Measurements from ENCODE around the gene LCOR.
A peak's percentile ranks its signal among the peaks of the same experiment; 100 is the strongest.
"Not testable (repeated sequence)": the region's sequence is repeated elsewhere in the genome, so short reads cannot be mapped to it uniquely, and the experiment has no call there.

Gene LCOR

DNA sequence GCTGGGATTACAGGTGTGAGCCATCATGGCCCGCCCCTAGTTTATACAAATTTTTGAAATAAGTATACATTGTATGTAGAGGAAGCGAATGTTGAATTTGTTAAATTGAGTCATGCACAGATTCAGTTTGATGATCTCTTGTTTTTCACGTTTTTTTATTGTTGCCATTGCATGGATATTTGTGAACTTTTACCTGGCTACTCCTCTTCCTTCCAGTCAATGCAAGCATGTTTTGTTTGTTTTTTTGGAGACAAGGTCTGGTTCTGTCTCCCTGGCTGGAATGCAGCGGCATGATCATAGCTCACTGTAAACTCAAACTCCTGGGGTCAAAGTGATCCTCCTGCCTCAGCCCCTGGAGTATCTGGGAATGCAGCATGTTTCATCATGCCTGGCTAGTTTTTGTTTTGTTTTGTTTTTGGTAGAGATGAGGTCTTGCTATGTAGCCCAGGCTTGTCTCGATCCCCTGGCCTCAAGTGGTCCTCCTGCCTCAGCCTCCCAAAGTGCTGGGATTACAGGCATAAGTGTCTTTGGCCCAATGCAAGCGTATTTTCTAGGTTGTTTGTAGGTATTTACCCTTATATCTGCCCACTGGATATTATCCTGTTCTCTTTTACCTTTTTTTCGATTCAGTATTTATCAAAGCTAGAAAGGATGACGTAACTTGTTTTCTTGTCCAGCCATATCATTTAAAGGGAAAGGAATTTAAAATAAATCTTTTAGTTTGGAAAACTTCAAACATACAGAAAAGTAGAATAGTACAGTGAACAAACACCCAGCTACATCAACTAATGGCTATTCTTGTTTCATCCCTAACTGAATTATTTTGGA lies 11.0 kb downstream of the LCOR start:
- Histone ChIP-seq H3K36me3 (ENCODE audit: control insufficient read depth in 1 of 2, insufficient read depth in 2 of 2, low read length in 2 of 2) (no peaks in the 10 kb centered on the region), H3K9me3 (ENCODE audit: control insufficient read depth in 1 of 2, low read length in 2 of 2) (no peaks in the 10 kb centered on the region), H3K27ac (ENCODE audit: low read length) (no peak overlapping the region), H3K4me1 (ENCODE audit: control insufficient read depth in 1 of 2, insufficient read depth in 2 of 2, low read length in 2 of 2) (peaks cover 0 to 22% of the 10 kb centered on the region in 2 donors), H3K27me3 (ENCODE audit: low read depth, low read length) (no peaks in the 10 kb centered on the region), H3K4me3 (ENCODE audit: low read depth in 1 of 2, low read length in 2 of 2) (no peak overlapping the region)

DNA sequence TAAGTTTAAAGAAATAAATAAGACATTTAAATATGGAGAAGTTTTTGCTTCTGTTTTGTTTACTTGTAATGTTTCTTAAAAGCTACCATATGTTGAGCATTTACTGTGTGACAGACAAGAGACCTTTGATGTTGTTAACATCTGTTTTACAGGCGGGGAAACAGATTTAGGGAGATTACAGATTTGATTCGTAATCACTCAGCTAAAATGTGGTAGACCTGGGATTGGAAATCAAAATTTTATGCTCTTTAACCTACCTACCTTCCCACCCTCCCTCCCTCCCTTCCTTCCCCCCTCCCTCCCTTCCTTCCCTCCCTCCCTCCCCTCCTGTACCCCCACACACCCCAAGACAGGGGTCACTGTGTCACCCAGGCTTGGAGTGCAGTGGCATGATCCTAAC lies 11.7 kb downstream of the LCOR start:
- Histone ChIP-seq H3K4me3 (ENCODE audit: low read depth in 1 of 2, low read length in 2 of 2) (no peak overlapping the region), H3K4me1 (ENCODE audit: control insufficient read depth in 1 of 2, insufficient read depth in 2 of 2, low read length in 2 of 2) (peaks cover 0 to 17% of the 10 kb centered on the region in 2 donors), H3K9me3 (ENCODE audit: control insufficient read depth in 1 of 2, low read length in 2 of 2) (no peaks in the 10 kb centered on the region), H3K27me3 (ENCODE audit: low read depth, low read length) (no peaks in the 10 kb centered on the region), H3K36me3 (ENCODE audit: control insufficient read depth in 1 of 2, insufficient read depth in 2 of 2, low read length in 2 of 2) (no peaks in the 10 kb centered on the region), H3K27ac (ENCODE audit: low read length) (no peak overlapping the region)

DNA sequence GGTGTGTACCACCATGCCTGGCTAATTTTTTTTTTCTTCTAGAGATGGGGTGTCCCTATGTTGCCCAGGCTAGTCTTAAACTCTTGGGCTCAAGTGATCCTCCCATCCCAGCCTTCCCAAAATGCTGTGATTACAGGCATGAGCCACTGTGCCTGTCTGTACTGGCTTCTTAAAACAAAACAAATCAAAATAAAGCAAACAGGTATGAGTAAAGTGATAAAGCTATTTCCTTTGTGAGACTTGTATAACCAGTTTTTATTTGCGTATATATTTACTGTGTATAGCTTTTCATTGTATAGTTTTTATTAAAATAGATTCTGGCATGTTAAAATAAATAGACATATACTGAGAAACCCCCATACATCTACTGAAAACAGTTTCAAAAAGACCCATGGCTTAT lies 14.3 kb downstream of the LCOR start:
- Histone ChIP-seq H3K9me3 (ENCODE audit: control insufficient read depth in 1 of 2, low read length in 2 of 2) (no peaks in the 10 kb centered on the region), H3K36me3 (ENCODE audit: control insufficient read depth in 1 of 2, insufficient read depth in 2 of 2, low read length in 2 of 2) (no peaks in the 10 kb centered on the region), H3K27ac (ENCODE audit: low read length) (no peak overlapping the region), H3K4me1 (ENCODE audit: control insufficient read depth in 1 of 2, insufficient read depth in 2 of 2, low read length in 2 of 2) (peaks cover 0 to 13% of the 10 kb centered on the region in 2 donors), H3K27me3 (ENCODE audit: low read depth, low read length) (no peaks in the 10 kb centered on the region), H3K4me3 (ENCODE audit: low read depth in 1 of 2, low read length in 2 of 2) (no peak overlapping the region)

DNA sequence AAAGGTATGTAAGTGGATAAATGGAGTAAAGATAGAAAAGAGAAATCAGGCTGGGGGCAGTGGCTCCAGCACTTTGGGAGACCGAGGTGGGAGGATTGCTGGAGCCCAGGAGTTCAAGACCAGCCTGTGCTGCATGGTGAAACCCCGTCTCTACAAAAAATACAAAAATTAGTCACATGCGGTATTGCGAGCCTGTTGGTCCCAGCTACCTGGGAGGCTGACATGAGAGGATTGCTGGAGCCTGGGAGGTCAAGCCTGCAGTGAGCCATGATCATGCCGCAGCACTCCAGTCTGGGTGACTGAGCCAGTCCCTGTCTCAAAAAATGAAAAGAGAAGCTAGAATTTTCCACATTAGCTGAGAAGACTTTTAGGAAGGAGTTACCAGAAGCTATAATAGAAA lies 14.8 kb downstream of the LCOR start:
- Histone ChIP-seq H3K4me3 (ENCODE audit: low read depth in 1 of 2, low read length in 2 of 2) (no peak overlapping the region), H3K36me3 (ENCODE audit: control insufficient read depth in 1 of 2, insufficient read depth in 2 of 2, low read length in 2 of 2) (no peaks in the 10 kb centered on the region), H3K4me1 (ENCODE audit: control insufficient read depth in 1 of 2, insufficient read depth in 2 of 2, low read length in 2 of 2) (peaks cover 0 to 13% of the 10 kb centered on the region in 2 donors), H3K9me3 (ENCODE audit: control insufficient read depth in 1 of 2, low read length in 2 of 2) (no peaks in the 10 kb centered on the region), H3K27me3 (ENCODE audit: low read depth, low read length) (no peaks in the 10 kb centered on the region), H3K27ac (ENCODE audit: low read length) (no peak overlapping the region)

DNA sequence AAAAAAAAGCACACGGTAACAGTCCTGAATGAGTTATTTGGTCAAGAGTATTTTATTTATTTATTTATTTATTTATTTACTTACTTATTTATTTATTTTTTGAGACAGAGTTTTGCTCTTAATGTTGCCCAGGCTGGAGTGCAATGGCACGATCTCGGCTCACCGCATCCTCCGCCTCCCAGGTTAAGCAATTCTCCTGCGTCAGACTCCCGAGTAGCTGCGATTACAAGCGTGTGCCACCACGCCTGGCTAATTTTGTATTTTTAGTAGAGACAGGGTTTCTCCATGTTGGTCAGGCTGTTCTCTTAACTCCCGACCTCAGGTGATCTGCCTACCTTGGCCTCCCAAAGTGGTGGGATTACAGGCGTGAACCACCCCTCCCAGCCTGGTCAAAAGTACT lies 15.3 kb downstream of the LCOR start:
- H3K4me3 ChIP-seq (ENCODE audit: low read depth in 1 of 2, low read length in 2 of 2); H3K9me3 ChIP-seq (ENCODE audit: control insufficient read depth in 1 of 2, low read length in 2 of 2); H3K36me3 ChIP-seq (ENCODE audit: control insufficient read depth in 1 of 2, insufficient read depth in 2 of 2, low read length in 2 of 2); H3K27me3 ChIP-seq (ENCODE audit: low read depth, low read length); H3K27ac ChIP-seq (ENCODE audit: low read length): not testable (repeated sequence)
- H3K4me1 ChIP-seq (ENCODE audit: control insufficient read depth in 1 of 2, insufficient read depth in 2 of 2, low read length in 2 of 2) = peaks cover 0 to 17% of the 10 kb centered on the region in 2 donors

DNA sequence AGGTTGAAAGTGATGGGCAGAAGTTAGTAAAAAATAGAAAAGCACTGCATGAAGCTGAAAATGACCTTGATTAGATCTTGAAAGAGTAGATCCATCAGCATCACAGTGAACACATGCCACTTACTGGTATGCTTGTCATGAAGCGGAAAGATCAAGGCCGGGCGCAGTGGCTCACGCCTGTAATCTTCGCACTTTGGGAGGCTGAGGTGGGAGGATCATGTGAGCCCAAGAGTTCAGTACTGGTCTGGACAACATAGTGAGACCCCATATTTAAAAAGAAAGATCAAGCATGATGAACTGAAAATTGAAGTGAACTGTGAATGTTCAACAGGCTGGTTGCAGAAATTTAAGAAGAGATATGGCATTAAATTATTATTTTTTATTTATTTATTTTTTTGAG lies 18.0 kb downstream of the LCOR start:
- Histone ChIP-seq H3K4me3 (ENCODE audit: low read depth in 1 of 2, low read length in 2 of 2) (no peak overlapping the region), H3K4me1 (ENCODE audit: control insufficient read depth in 1 of 2, insufficient read depth in 2 of 2, low read length in 2 of 2) (peaks cover 0 to 22% of the 10 kb centered on the region in 2 donors), H3K36me3 (ENCODE audit: control insufficient read depth in 1 of 2, insufficient read depth in 2 of 2, low read length in 2 of 2) (no peaks in the 10 kb centered on the region), H3K9me3 (ENCODE audit: control insufficient read depth in 1 of 2, low read length in 2 of 2) (no peaks in the 10 kb centered on the region), H3K27ac (ENCODE audit: low read length) (no peak overlapping the region), H3K27me3 (ENCODE audit: low read depth, low read length) (no peaks in the 10 kb centered on the region)

DNA sequence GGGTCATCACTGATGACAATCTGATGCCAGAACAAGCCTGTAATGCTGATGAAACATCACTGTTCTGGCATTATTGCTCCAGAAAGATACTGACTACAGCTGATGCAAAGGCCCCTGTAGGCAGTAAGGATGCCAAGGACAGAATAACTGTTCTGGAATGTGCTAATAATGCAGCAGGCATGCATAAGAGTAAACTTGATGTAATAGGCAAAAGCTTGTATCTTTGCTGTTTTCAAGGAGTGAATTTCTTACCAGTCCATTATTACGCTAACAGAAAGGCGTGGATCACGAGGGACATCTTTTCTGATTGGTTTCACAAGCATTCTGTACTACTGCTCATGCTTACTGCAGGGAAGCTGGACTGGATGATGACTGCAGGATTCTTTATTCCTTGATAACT lies 18.7 kb downstream of the LCOR start:
- peaks cover 0 to 22% of the 10 kb centered on the region in 2 donors for H3K4me1 ChIP-seq (ENCODE audit: control insufficient read depth in 1 of 2, insufficient read depth in 2 of 2, low read length in 2 of 2)
- peak overlapping the region; percentile 57 for H3K27ac ChIP-seq (ENCODE audit: low read length)
- no peaks in the 10 kb centered on the region for H3K27me3 ChIP-seq (ENCODE audit: low read depth, low read length)

DNA sequence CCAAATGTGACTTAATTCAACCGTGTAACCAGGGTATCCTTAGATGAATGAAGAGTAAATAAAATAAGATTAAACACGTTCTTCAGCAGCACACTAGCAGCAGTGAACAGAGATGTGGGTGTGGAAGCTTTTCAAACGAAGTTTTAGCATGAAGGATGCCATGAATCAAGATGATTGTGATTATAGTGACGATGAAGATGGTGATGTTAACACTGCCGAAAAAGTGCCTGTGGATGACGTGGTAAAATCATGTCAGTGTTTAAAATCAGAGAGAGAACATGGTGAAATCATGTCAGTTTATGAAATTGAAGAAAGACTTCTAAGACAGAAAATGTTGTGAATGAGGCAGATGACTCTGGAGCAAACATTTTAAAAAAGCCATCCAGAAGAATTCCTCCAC lies 19.2 kb downstream of the LCOR start:
- H3K9me3 ChIP-seq (ENCODE audit: control insufficient read depth in 1 of 2, low read length in 2 of 2) = no peaks in the 10 kb centered on the region
- H3K27me3 ChIP-seq (ENCODE audit: low read depth, low read length) = no peaks in the 10 kb centered on the region
- no peak overlapping the region for H3K4me3 ChIP-seq (ENCODE audit: low read depth in 1 of 2, low read length in 2 of 2)
- peak overlapping the region; percentile 57 for H3K27ac ChIP-seq (ENCODE audit: low read length)
- H3K36me3 ChIP-seq (ENCODE audit: control insufficient read depth in 1 of 2, insufficient read depth in 2 of 2, low read length in 2 of 2) = no peaks in the 10 kb centered on the region
- peaks cover 0 to 22% of the 10 kb centered on the region in 2 donors for H3K4me1 ChIP-seq (ENCODE audit: control insufficient read depth in 1 of 2, insufficient read depth in 2 of 2, low read length in 2 of 2)

More for the DNA sequence above, 18.7 kb downstream of the LCOR start:
- no peaks in the 10 kb centered on the region for H3K9me3 ChIP-seq (ENCODE audit: control insufficient read depth in 1 of 2, low read length in 2 of 2)
- H3K36me3 ChIP-seq (ENCODE audit: control insufficient read depth in 1 of 2, insufficient read depth in 2 of 2, low read length in 2 of 2) = no peaks in the 10 kb centered on the region
- H3K4me3 ChIP-seq (ENCODE audit: low read depth in 1 of 2, low read length in 2 of 2) = no peak overlapping the region

DNA sequence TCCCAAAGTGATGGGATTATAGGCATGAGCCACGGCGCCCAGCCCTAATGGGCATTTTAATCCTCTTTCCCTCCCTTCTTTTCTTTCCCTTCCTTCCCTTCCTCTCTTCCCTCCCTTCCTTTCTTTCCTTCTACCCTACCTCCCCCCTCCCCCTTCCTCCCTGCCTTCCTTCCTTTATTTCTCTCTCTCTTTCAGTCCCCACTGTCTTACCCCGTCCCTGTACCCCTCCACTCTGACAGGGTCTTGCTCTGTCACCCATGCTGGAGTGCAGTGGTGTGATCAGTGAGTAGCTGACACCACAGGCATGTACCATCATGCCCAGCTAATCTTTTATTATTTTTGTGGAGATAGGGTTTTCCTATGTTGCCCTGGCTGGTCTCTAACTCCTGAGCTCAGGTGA lies 24.2 kb downstream of the LCOR start:
- H3K4me1 ChIP-seq (ENCODE audit: control insufficient read depth in 1 of 2, insufficient read depth in 2 of 2, low read length in 2 of 2) = peaks cover 0 to 30% of the 10 kb centered on the region in 2 donors
- no peaks in the 10 kb centered on the region for H3K27me3 ChIP-seq (ENCODE audit: low read depth, low read length)
- H3K9me3 ChIP-seq (ENCODE audit: control insufficient read depth in 1 of 2, low read length in 2 of 2) = no peaks in the 10 kb centered on the region
- H3K36me3 ChIP-seq (ENCODE audit: control insufficient read depth in 1 of 2, insufficient read depth in 2 of 2, low read length in 2 of 2) = peaks cover 0 to 6% of the 10 kb centered on the region in 2 donors
- no peak overlapping the region for H3K27ac ChIP-seq (ENCODE audit: low read length)
- H3K4me3 ChIP-seq (ENCODE audit: low read depth in 1 of 2, low read length in 2 of 2) = no peak overlapping the region

DNA sequence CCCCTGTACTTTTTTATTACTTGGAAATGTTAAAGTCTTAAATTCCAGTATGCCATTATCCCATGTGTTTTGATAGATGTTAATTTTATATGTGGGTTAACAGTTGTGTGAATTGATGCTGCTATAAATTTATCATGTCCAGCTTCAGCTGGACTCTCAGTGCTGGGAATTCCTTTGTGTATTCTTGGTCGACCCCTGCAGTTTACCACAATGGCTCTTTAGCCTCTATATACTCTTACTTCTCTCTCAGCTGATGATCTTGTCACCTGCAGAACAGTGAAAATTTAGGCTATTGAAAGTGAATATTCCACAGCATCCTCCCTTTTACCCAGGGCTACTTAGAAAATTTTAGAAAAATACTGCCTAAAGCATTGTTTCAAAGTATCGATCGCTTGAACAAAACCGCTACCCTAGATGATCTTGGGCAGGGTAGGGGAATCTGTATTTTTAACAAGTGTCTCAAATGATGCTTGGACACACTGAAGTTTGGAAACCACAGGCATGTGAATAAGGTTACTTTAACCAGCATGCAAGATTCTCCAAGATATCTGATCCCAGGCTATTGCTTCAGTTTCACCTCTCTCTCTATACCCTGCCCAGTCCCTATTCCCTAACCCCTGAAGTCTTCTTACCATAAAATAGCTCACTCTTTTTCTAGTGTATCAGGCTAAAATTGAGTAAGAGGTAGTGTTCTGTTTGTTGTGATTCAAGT lies 25.4 kb downstream of the LCOR start:
- peaks cover 0 to 24% of the 10 kb centered on the region in 2 donors for H3K4me1 ChIP-seq (ENCODE audit: control insufficient read depth in 1 of 2, insufficient read depth in 2 of 2, low read length in 2 of 2)
- H3K36me3 ChIP-seq (ENCODE audit: control insufficient read depth in 1 of 2, insufficient read depth in 2 of 2, low read length in 2 of 2) = peaks cover 0 to 11% of the 10 kb centered on the region in 2 donors
- no peak overlapping the region for H3K4me3 ChIP-seq (ENCODE audit: low read depth in 1 of 2, low read length in 2 of 2)
- H3K27me3 ChIP-seq (ENCODE audit: low read depth, low read length) = no peaks in the 10 kb centered on the region
- no peak overlapping the region for H3K27ac ChIP-seq (ENCODE audit: low read length)
- H3K9me3 ChIP-seq (ENCODE audit: control insufficient read depth in 1 of 2, low read length in 2 of 2) = no peaks in the 10 kb centered on the region

DNA sequence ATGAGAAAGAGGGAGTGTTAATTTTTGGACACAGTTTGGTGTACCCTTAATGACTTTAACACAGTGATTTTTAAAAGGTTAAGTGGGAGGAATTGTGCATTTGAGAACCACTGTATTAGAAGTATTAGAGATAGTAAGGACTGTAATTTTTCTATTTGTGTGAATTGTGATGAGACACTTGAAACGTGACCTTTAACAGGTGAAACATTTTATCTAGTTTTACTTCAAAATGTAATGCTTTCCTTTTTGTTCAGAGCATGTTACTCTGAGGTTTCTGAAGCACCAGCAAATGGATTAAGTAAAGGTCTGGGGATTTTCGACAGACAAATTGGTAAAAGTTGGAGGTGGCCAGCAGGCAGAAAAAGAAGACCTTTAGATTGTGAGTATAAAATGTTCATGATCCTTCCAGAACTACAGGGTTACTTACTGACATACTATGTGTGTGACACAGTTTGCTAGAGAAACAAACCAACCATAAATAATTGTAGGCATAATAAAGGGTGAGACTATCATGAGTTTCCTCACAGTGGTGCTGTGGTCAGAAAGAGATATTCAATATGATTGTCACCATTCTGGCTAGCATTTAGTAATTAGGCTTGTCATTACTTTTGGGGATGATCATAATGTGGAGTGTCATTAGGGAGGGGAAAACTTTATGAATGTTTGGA lies 26.1 kb downstream of the LCOR start:
- Histone ChIP-seq H3K27ac (ENCODE audit: low read length) (no peak overlapping the region), H3K36me3 (ENCODE audit: control insufficient read depth in 1 of 2, insufficient read depth in 2 of 2, low read length in 2 of 2) (peaks cover 0 to 12% of the 10 kb centered on the region in 2 donors), H3K4me1 (ENCODE audit: control insufficient read depth in 1 of 2, insufficient read depth in 2 of 2, low read length in 2 of 2) (peaks cover 0 to 18% of the 10 kb centered on the region in 2 donors), H3K27me3 (ENCODE audit: low read depth, low read length) (no peaks in the 10 kb centered on the region), H3K9me3 (ENCODE audit: control insufficient read depth in 1 of 2, low read length in 2 of 2) (no peaks in the 10 kb centered on the region), H3K4me3 (ENCODE audit: low read depth in 1 of 2, low read length in 2 of 2) (no peak overlapping the region)

All from muscle layer of duodenum (tissue), 2 donors.